Measurements from ENCODE around the gene SUPT5H. TPM values are rescaled to one million over a fixed set of nuclear protein-coding genes. Genes with fewer than 3 reads are reported as not detected.

The SUPT5H gene
- total and polyA plus RNA-seq, 10 of the 15 experiments (the other 5 are each of a cell fraction or from before 2014, with no cell fraction given): 27.2 to 194 (median 83.6) TPM

GRCh38 chr19:39397360-39398296, 47.8 kb upstream of the SUPT5H start:
- CTCF ChIA-PET: interaction anchor here (0.8 to 7.4 kb wide), 20 partner anchors 9 to 421 kb away, joined by 3 to 218 read pairs (median 4); partner anchors contain the start of genes DLL3, EID2B, PAK4 and PLEKHG2
- Histone ChIP-seq H2AFZ (ENCODE audit: control insufficient read depth, low read depth, low read length) (peak overlapping the region; percentile 60; the same call in 1 of the 2 replicates), H3K79me2 (ENCODE audit: control insufficient read depth, insufficient read depth, low read length) (peaks cover 16% of the 10 kb centered on the region), H4K20me1 (ENCODE audit: control insufficient read depth, insufficient read depth) (no peaks in the 10 kb centered on the region), H3K9me3 (replicated peaks; ENCODE audit: control insufficient read depth, insufficient read depth, low read length) (no peaks in the 10 kb centered on the region), H3K27ac (ENCODE audit: control insufficient read depth, insufficient read depth) (peak overlapping the region; percentile 99), H3K27me3 (replicated peaks in 1 of 2; ENCODE audit: control insufficient read depth in 2 of 2, insufficient read depth in 2 of 2, low read length in 1 of 2) (no peaks in the 10 kb centered on the region), H3K4me3 (peak overlapping the region; percentile 26), H3K9ac (ENCODE audit: control insufficient read depth, insufficient read depth, low read length) (peak overlapping the region; percentile 83), H3K4me1 (ENCODE audit: control insufficient read depth, insufficient read depth, low read length) (peaks cover 54% of the 10 kb centered on the region), H3K4me2 (ENCODE audit: control insufficient read depth, insufficient read depth) (peak overlapping the region; percentile 94), H3K36me3 (ENCODE audit: control insufficient read depth in 2 of 2, insufficient read depth in 2 of 2, low read length in 1 of 2) (peaks cover 0 to 19% of the 10 kb centered on the region in 2 experiments; a peak in 3 of 4 replicates)
- in situ Hi-C loops (cut with MboI): no loop called here
- FAIRE-seq (peak; percentile 68), DNase-seq (ENCODE audit: low read depth, low spot score) (no peak), ATAC-seq (peak; percentile 78)
- POLR2A ChIA-PET: interaction anchor here (0.5 to 3.3 kb wide), 9 partner anchors 10 to 539 kb away, joined by 3 to 40 read pairs (median 6); partner anchors contain the start of genes GMFG, PLEKHG2, RPS16 and SAMD4B
- SMC1A ChIA-PET (ENCODE audit: uncharacterized antibody, unreplicated experiment): interaction anchor here (0.8 to 8.7 kb wide), 10 partner anchors 9 to 277 kb away, joined by 3 to 146 read pairs (median 4); partner anchors contain the start of genes DLL3, PLEKHG2, RPS16 and SAMD4B
- BruUV-seq (replicated peaks): no TSS peak
- WGBS (ENCODE audit: insufficient coverage, insufficient replicate concordance, low lambda C conversion rate, missing lambda C conversion rate): 38% methylated on average over 17 of the region's 17 CpGs
- intact Hi-C loops (cut with micrococcal nuclease; ENCODE audit: unreplicated experiment): loop anchor here (1.0 kb wide), 1 partner anchor 15 kb away; the partner anchor contains the start of gene PLEKHG2
- RAD21 ChIA-PET (ENCODE audit: unreplicated experiment): interaction anchor here (0.9 to 6.7 kb wide), 11 partner anchors 10 to 273 kb away, joined by 3 to 159 read pairs (median 5); partner anchors contain the start of genes PLEKHG2, RPS16, SAMD4B and ZFP36
- TF ChIP-seq CBX3 (IDR thresholded peaks at IDR 0.05; ENCODE audit: borderline replicate concordance, low read depth) (no peak), NR2F1 (conservative IDR thresholded peaks at IDR 0.05) (peak; percentile 65), ASH2L (IDR thresholded peaks at IDR 0.05; ENCODE audit: borderline replicate concordance, low read depth) (no peak), MXI1 (IDR thresholded peaks at IDR 0.05; ENCODE audit: low read depth, low read length) (no peak), CEBPZ (IDR thresholded peaks at IDR 0.05; ENCODE audit: low read depth, low read length) (no peak), HDAC2 (IDR thresholded peaks at IDR 0.05) (no peak), ESRRA (IDR thresholded peaks at IDR 0.05; ENCODE audit: low read length) (no peak; the same call in 1 of the 2 replicates), SMARCA5 (IDR thresholded peaks at IDR 0.05) (peak; percentile 100), RB1 (IDR thresholded peaks at IDR 0.05; ENCODE audit: borderline replicate concordance) (peak; percentile 77; the same call in 1 of the 2 replicates), HDGF (IDR thresholded peaks at IDR 0.05) (peak; percentile 90), TBL1XR1 (IDR thresholded peaks at IDR 0.05; ENCODE audit: low read depth, low read length) (0 out of 2 replicates have a peak, but pooled peaks have one; percentile 14), POU2F2 (IDR thresholded peaks at IDR 0.05; ENCODE audit: borderline replicate concordance, low read depth, low read length) (peak; percentile 75; the same call in 1 of the 3 replicates), RAD21 (IDR thresholded peaks at IDR 0.05; ENCODE audit: insufficient read depth, low read depth, low read length) (peak; percentile 94), ZNF24 (IDR thresholded peaks at IDR 0.05) (peak; percentile 69), SMAD1 (IDR thresholded peaks at IDR 0.05; ENCODE audit: low read depth, partially characterized antibody) (no peak), POLR2AphosphoS5 (IDR thresholded peaks at IDR 0.05; ENCODE audit: low read length) (no peak; the same call in 1 of the 2 replicates), E4F1 (IDR thresholded peaks at IDR 0.05; ENCODE audit: borderline replicate concordance, partially characterized antibody) (peak; percentile 27), MTA2 (IDR thresholded peaks at IDR 0.05; ENCODE audit: low read depth) (peak; percentile 46; the same call in 1 of the 2 replicates)

Measured in GM12878 (cell line).